Measurements from ENCODE around the gene NT5C3B.

NT5C3B gene

DNA sequence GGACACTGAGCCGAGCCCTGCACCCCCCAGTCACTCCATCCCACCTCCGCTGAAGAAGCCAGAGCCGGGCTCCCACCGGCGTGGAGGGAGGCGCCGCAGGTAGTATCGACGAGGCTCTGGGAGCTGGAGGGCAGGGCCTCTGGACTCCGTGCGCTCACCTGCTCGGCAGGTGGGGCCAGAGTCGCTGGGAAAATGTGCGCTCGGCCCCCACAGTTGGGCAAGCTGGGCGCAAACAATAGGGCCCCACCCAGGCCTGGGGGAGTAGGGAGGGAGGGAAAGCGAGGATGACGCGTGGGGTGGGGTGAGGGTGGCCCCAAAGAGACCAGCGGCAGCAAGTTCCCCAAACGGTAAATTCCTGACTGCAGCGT lies 50.2 kb downstream of the NT5C3B start:
- TF ChIP-seq, protein P1, sequence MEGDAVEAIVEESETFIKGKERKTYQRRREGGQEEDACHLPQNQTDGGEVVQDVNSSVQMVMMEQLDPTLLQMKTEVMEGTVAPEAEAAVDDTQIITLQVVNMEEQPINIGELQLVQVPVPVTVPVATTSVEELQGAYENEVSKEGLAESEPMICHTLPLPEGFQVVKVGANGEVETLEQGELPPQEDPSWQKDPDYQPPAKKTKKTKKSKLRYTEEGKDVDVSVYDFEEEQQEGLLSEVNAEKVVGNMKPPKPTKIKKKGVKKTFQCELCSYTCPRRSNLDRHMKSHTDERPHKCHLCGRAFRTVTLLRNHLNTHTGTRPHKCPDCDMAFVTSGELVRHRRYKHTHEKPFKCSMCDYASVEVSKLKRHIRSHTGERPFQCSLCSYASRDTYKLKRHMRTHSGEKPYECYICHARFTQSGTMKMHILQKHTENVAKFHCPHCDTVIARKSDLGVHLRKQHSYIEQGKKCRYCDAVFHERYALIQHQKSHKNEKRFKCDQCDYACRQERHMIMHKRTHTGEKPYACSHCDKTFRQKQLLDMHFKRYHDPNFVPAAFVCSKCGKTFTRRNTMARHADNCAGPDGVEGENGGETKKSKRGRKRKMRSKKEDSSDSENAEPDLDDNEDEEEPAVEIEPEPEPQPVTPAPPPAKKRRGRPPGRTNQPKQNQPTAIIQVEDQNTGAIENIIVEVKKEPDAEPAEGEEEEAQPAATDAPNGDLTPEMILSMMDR (IDR thresholded peaks at IDR 0.05; ENCODE audit: control insufficient read depth, extremely low read depth, insufficient read depth) = peak; percentile 42
- no peak for DNase-seq (ENCODE audit: low read depth)
- H3K4me3 ChIP-seq (ENCODE audit: low read depth, low read length) = peak overlapping the region; percentile 88

DNA sequence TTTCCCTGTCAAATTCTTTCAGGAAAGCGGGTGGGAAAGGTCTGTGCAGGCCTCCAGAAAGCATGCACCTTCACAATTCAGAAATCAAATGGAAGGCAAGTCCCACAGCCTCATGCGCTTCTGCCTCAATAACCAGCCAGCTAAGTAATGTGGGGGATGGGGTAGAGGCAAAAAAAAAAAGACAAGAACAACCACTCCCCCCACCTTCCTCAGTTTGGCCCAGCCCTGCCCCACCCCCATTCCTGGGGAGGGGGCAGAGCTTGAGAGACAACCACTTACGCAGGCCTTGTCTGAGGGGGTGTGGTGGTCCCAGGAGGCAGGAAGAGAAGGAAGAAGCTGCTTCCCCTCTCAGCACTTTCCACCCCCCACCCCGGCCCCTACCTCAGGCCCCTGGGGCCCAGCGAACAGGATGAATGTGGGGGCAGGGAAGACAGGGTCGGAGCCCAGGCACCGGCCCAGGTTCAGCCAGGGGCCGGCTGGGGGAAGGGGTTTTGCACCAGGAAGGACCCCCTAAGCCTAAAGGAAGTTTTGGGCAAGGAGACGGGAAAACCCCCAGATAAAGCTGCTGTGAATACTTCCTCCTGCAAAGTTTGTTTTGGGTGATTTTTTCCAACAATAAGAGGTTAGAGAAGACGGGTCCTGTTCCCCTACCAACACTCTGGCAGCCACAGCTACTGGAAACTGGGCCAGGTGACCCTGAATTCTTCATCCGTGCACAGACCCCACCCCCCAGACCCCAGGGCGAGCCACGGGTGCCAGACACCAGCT lies 50.8 kb downstream of the NT5C3B start:
- H3K4me3 ChIP-seq (ENCODE audit: low read depth, low read length) = peak overlapping the region; percentile 88
- TF ChIP-seq, protein P1 (IDR thresholded peaks at IDR 0.05; ENCODE audit: control insufficient read depth, extremely low read depth, insufficient read depth) = no peak
- DNase-seq (ENCODE audit: low read depth) = no peak

DNA sequence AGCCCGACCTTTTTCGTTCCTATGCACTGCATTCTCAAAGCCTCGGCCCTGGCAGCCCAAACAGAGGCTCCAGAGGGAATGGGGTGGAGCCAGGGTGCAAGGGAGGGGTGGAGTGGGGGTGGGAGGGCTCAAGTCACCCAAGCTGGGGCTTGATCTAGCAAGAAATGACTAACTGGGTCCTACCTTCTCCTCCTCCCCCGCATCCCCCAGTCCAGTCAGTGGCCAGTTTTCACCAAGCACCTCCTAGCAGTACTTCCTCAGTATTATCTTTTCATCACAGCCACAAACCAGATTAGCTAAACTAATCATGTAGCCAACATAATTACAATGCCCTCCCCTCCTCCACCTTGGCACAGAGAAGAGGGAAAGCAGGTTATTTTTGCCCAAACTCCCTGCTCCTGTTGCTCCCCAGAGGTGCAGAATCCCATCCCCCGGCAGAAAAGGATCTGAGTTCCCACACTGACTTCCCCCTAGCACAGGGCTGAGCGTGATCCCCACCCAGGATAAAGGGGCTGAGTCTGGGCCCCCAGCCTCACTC lies 51.8 kb downstream of the NT5C3B start:
- H3K4me3 ChIP-seq (ENCODE audit: low read depth, low read length) = peak overlapping the region; percentile 88
- TF ChIP-seq, protein P1 (IDR thresholded peaks at IDR 0.05; ENCODE audit: control insufficient read depth, extremely low read depth, insufficient read depth) = no peak
- DNase-seq (ENCODE audit: low read depth) = peak; percentile 73

DNA sequence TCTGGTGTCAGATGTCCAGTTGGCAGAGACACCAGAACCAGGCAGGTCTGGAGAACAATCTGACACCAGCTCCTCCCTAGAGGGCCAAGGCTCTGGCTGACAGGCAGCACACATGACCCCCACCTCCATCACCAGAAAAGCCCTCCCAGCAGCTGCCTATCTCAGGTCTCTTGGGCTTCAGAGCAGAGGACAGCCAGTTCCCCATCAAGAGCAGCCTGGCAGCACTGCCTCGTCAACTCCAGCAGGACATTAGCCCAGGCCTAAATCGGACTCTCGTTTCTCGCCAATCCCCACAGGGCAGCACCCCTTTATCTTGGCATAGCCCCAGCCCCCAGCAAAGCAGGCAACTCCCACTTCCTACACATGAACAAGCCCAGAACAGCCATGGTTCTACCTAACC lies 53.9 kb downstream of the NT5C3B start:
- no peak for DNase-seq (ENCODE audit: low read depth)
- TF ChIP-seq, protein P1 (IDR thresholded peaks at IDR 0.05; ENCODE audit: control insufficient read depth, extremely low read depth, insufficient read depth) = no peak
- no peak overlapping the region for H3K4me3 ChIP-seq (ENCODE audit: low read depth, low read length)

DNA sequence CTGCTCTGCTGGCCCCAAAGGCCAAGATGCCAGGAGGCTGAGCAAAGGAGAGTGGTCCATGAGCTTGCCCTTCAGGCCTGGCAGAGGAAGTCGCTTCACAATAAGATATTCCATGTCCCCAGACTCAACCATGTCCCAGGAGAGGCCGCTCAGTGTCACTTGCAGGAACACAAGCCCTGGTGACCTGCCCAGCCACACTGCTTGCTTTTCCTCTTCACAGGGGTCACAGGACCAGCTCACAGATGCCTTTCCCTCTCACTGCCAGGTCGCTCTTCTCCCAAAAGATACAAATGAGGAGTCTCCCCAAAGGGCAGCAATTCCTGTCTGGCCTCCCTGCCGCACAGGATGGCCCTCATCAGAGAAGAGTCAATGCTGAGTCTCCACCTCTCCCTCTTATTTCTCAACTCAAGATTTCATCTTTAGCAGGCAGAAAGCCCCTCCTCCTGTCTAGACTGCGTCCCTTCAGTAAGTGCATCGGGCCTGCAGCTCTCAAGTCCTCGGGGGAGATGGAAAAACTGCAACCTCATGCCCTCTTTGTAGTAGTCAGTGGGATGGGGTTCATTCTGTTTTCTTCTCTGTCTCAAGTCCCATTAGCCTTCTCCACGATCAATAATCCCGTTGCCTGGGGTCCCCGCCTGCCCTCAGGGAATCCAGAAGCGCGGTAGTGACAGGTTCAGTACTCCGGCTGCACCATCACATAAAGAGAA lies 54.5 kb downstream of the NT5C3B start:
- no peak for DNase-seq (ENCODE audit: low read depth)
- H3K4me3 ChIP-seq (ENCODE audit: low read depth, low read length) = no peak overlapping the region
- TF ChIP-seq, protein P1 (IDR thresholded peaks at IDR 0.05; ENCODE audit: control insufficient read depth, extremely low read depth, insufficient read depth) = no peak

DNA sequence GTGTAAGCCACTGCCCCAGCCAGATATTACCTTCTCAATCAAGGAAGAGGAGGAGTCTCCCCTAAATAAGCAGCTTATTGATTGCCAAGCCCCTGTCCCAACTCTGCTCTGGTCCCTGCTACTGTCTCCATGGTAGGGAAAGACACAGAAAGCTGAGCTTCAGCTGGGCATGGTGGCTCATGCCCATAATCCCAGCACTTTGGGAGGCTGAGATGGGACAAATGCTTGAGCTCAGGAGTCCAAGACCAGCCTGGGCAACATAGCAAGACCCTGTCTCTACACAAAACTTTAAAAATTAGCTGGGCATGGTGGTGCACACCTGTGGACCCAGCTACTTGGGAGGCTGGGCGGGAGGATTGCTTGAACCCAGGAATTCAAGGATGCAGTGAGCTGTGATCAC lies 56.1 kb downstream of the NT5C3B start:
- TF ChIP-seq, protein P1 (IDR thresholded peaks at IDR 0.05; ENCODE audit: control insufficient read depth, extremely low read depth, insufficient read depth) = no peak
- no peak overlapping the region for H3K4me3 ChIP-seq (ENCODE audit: low read depth, low read length)
- no peak for DNase-seq (ENCODE audit: low read depth)
